ENCODE measurements around the gene SCP2.

DNA sequence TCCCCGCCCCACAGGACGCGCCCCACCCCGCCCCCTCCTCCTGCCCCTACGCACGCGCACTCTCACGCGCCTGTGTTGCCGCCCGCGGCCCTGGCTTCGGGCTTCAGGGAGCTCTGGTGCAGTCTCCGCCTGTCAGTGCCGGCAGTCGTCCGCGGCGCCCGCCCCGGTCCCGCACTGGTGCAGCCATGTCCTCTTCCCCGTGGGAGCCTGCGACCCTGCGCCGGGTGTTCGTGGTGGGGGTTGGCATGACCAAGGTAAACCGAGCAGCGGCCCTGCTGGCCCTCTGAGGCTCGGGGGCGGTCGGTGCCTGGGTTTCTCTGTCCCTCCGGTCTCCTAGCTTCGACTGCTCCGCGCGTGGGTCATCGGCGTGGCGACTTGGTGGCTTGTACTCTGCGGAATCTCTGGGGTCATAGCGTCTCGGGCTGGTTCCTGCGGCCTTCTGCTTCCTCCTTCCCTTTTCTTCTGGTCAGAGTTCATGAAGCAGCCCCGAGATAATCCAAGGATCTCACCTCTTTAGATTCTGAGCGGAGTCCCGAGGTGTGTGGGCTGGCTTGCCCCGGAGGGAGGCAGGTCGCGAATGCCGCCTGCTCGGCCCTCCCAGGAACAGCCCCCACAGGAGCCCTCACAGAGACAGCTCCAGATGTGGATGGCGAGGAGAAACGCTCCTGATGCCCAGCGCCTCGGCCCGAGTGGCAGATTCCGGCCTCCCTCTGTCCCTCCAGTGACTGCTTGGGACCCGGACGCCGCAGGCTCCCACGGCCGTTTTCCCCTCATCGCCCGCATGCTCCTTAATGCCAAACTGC is at the start of gene SCP2:
- TF ChIP-seq, protein P1, sequence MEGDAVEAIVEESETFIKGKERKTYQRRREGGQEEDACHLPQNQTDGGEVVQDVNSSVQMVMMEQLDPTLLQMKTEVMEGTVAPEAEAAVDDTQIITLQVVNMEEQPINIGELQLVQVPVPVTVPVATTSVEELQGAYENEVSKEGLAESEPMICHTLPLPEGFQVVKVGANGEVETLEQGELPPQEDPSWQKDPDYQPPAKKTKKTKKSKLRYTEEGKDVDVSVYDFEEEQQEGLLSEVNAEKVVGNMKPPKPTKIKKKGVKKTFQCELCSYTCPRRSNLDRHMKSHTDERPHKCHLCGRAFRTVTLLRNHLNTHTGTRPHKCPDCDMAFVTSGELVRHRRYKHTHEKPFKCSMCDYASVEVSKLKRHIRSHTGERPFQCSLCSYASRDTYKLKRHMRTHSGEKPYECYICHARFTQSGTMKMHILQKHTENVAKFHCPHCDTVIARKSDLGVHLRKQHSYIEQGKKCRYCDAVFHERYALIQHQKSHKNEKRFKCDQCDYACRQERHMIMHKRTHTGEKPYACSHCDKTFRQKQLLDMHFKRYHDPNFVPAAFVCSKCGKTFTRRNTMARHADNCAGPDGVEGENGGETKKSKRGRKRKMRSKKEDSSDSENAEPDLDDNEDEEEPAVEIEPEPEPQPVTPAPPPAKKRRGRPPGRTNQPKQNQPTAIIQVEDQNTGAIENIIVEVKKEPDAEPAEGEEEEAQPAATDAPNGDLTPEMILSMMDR (IDR thresholded peaks at IDR 0.05), result no peak
- TF ChIP-seq JUN (CRISPR knock-in tag; IDR thresholded peaks at IDR 0.05) (no peak), ELF4 (CRISPR knock-in tag; IDR thresholded peaks at IDR 0.05; ENCODE audit: low read depth) (no peak), ZNF423 (CRISPR knock-in tag; IDR thresholded peaks at IDR 0.05) (no peak), ZNF138 (CRISPR knock-in tag; conservative IDR thresholded peaks at IDR 0.05) (no peak), TCF7 (CRISPR knock-in tag; IDR thresholded peaks at IDR 0.05; ENCODE audit: low read depth) (no peak), NFE2L1 (CRISPR knock-in tag; IDR thresholded peaks at IDR 0.05) (no peak), SMAD4 (CRISPR knock-in tag; IDR thresholded peaks at IDR 0.05) (no peak), ATF3 (CRISPR knock-in tag; conservative IDR thresholded peaks at IDR 0.05) (no peak), TEAD4 (CRISPR knock-in tag; IDR thresholded peaks at IDR 0.05) (no peak), NR3C1 (CRISPR knock-in tag; conservative IDR thresholded peaks at IDR 0.05; ENCODE audit: low read depth) (no peak), NFYB (CRISPR knock-in tag; conservative IDR thresholded peaks at IDR 0.05; ENCODE audit: low read depth) (no peak)
- TF ChIP-seq, protein P2, sequence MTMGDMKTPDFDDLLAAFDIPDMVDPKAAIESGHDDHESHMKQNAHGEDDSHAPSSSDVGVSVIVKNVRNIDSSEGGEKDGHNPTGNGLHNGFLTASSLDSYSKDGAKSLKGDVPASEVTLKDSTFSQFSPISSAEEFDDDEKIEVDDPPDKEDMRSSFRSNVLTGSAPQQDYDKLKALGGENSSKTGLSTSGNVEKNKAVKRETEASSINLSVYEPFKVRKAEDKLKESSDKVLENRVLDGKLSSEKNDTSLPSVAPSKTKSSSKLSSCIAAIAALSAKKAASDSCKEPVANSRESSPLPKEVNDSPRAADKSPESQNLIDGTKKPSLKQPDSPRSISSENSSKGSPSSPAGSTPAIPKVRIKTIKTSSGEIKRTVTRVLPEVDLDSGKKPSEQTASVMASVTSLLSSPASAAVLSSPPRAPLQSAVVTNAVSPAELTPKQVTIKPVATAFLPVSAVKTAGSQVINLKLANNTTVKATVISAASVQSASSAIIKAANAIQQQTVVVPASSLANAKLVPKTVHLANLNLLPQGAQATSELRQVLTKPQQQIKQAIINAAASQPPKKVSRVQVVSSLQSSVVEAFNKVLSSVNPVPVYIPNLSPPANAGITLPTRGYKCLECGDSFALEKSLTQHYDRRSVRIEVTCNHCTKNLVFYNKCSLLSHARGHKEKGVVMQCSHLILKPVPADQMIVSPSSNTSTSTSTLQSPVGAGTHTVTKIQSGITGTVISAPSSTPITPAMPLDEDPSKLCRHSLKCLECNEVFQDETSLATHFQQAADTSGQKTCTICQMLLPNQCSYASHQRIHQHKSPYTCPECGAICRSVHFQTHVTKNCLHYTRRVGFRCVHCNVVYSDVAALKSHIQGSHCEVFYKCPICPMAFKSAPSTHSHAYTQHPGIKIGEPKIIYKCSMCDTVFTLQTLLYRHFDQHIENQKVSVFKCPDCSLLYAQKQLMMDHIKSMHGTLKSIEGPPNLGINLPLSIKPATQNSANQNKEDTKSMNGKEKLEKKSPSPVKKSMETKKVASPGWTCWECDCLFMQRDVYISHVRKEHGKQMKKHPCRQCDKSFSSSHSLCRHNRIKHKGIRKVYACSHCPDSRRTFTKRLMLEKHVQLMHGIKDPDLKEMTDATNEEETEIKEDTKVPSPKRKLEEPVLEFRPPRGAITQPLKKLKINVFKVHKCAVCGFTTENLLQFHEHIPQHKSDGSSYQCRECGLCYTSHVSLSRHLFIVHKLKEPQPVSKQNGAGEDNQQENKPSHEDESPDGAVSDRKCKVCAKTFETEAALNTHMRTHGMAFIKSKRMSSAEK (CRISPR knock-in tag; IDR thresholded peaks at IDR 0.05; ENCODE audit: borderline replicate concordance), result no peak
